ENCODE measurements around the gene ZNF213. TPM values are rescaled to one million over a fixed set of nuclear protein-coding genes. Genes with fewer than 3 reads are reported as not detected.
A peak's percentile ranks its signal among the peaks of the same experiment; 100 is the strongest.

ZNF213 gene
- 9.5 and 10.6 TPM in 2 replicates for total RNA-seq

DNA sequence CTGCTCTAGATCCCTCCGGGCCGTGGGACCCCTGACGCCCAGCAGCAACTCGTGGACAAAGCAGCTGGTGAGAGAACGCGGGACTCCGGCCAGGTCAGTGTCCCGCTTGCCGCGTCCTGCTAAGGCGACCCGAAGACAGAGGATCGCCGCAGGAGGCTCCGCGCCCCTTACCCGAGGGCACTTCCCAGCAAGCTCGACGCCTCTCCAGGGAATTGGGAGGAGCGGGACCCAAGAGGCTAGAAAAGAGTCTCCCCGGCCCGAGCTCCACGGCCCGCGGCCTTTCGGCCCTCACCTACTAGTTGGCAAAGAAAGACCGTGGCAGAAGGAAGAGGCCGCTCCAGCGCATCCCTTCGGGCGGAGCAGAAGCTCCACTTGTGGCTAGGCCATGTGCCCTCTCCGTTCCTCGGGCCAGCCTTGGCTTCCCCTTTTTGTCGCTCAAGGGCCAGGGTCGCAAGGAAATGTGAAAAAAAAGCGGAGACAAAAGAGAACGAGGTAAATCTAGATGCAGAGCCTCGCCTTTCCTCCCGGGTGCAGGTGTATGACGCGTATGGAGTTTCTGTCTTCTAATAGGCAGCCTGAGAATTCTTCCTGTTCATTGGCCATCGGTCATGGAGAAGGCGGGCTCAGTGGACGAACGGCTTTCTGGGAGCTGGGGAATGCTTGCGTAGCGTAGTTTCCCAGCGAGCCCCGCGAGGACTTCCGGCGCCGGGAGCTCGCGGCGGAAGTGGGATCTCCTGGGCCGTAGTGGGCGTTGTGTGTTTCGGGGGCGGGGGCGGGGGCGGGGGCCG is at the start of gene ZNF213:
TSS of gene ZNF213 (plus strand) at position 692 of the 788 bp plus-strand sequence. CDS start 2,252 bp downstream, outside the sequence.
- Mint-ChIP-seq H3K27me3 (no peaks in the 10 kb centered on the region), H3K4me3 (peak within 1 kb of the TSS; percentile 99), H3K27ac (peak within 1 kb of the TSS; percentile 97), H3K9me3 (no peaks in the 10 kb centered on the region), H3K36me3 (ENCODE audit: low read depth) (peaks cover 25% of the 10 kb centered on the region), H3K4me1 (peaks cover 29% of the 10 kb centered on the region)
- peak; percentile 98 for DNase-seq
- intact Hi-C loops (cut with micrococcal nuclease) = loop anchor here (1.0 to 5.0 kb wide), 3 partner anchors 10 to 368 kb away; partner anchors contain the start of gene CLUAP1

GRCh38 chr16:3085868-3086595 is 48.8 kb upstream of the ZNF213 start:
- DNase-seq = no peak
- H3K27ac Mint-ChIP-seq = peak overlapping the region; percentile 70
- intact Hi-C loops (cut with micrococcal nuclease) = no loop called here
- peaks cover 3% of the 10 kb centered on the region for H3K9me3 Mint-ChIP-seq
- peaks cover 14% of the 10 kb centered on the region for H3K36me3 Mint-ChIP-seq (ENCODE audit: low read depth)
- H3K4me1 Mint-ChIP-seq = peaks cover 37% of the 10 kb centered on the region
- H3K4me3 Mint-ChIP-seq = peak overlapping the region; percentile 78
- no peaks in the 10 kb centered on the region for H3K27me3 Mint-ChIP-seq

GRCh38 chr16:3086596-3087242 is 48.1 kb upstream of the ZNF213 start:
- Mint-ChIP-seq H3K9me3 (peaks cover 3% of the 10 kb centered on the region), H3K4me1 (peaks cover 40% of the 10 kb centered on the region), H3K27ac (peak overlapping the region; percentile 78), H3K27me3 (no peaks in the 10 kb centered on the region), H3K4me3 (peak overlapping the region; percentile 78), H3K36me3 (ENCODE audit: low read depth) (peaks cover 11% of the 10 kb centered on the region)
- intact Hi-C loops (cut with micrococcal nuclease) = no loop called here
- DNase-seq = peak; percentile 69

- peak overlapping the region; percentile 78 for H3K27ac Mint-ChIP-seq
- H3K36me3 Mint-ChIP-seq (ENCODE audit: low read depth) = peaks cover 8% of the 10 kb centered on the region
- peaks cover 38% of the 10 kb centered on the region for H3K4me1 Mint-ChIP-seq
- peaks cover 3% of the 10 kb centered on the region for H3K9me3 Mint-ChIP-seq
- H3K27me3 Mint-ChIP-seq = no peaks in the 10 kb centered on the region
- H3K4me3 Mint-ChIP-seq = peak overlapping the region; percentile 78
- no peak for DNase-seq
- intact Hi-C loops (cut with micrococcal nuclease) = no loop called here
Measured at GRCh38 chr16:3087243-3088235, 47.3 kb upstream of the ZNF213 start.

- intact Hi-C loops (cut with micrococcal nuclease) = no loop called here
- peaks cover 40% of the 10 kb centered on the region for H3K4me1 Mint-ChIP-seq
- peak overlapping the region; percentile 73 for H3K27ac Mint-ChIP-seq
Measured at GRCh38 chr16:3088450-3088849, 46.4 kb upstream of the ZNF213 start.

DNA sequence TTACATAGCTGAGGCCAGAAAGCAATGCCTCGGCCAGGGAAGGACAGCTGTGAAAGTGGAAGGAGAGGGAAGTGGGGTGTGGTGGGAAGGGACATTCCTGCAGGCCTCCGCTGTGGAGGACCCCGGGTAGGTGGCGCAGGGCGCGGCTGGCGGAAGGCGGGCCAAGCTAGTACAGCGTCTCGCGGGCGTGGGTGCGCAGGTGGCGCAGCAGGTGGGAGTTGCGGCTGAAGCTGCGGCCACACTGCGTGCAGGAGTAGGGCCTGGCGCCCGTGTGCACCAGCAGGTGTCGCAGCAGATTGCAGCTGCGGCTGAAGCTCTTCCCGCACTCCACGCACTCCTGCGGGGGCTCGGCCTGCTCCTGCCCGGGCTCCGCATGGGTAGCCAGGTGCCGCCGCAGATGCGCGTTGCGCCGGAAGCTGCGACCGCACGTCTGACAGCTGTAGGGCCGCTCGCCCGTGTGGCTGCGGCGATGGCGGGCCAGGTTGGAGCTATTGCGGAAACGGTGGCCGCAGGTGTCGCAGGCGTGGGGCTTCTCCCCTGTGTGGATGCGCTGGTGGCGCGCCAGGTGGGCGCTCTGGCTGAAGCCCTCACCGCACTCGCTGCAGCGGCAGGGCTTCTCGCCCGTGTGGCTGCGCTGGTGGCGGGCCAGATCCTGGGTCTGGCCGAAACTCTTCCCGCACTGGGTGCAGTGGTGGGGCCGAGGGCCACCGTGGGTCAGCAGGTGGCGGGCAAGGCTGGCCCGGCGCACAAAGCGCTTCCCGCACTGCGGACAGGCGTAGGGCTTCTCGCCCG is 45.7 kb upstream of the ZNF213 start:
- DNase-seq = no peak
- no peak overlapping the region for H3K4me3 Mint-ChIP-seq

More at GRCh38 chr16:3088450-3088849, 46.4 kb upstream of the ZNF213 start:
- no peak for DNase-seq
- H3K4me3 Mint-ChIP-seq = no peak overlapping the region
- peaks cover 4% of the 10 kb centered on the region for H3K36me3 Mint-ChIP-seq (ENCODE audit: low read depth)
- no peaks in the 10 kb centered on the region for H3K27me3 Mint-ChIP-seq
- H3K9me3 Mint-ChIP-seq = no peaks in the 10 kb centered on the region

GRCh38 chr16:3089717-3090592 is 44.9 kb upstream of the ZNF213 start:
- intact Hi-C loops (cut with micrococcal nuclease) = no loop called here
- Mint-ChIP-seq H3K4me1 (peaks cover 37% of the 10 kb centered on the region), H3K9me3 (no peaks in the 10 kb centered on the region), H3K27ac (no peak overlapping the region), H3K4me3 (no peak overlapping the region), H3K36me3 (ENCODE audit: low read depth) (no peaks in the 10 kb centered on the region), H3K27me3 (no peaks in the 10 kb centered on the region)
- no peak for DNase-seq

More for the DNA sequence above, 45.7 kb upstream of the ZNF213 start:
- peaks cover 4% of the 10 kb centered on the region for H3K36me3 Mint-ChIP-seq (ENCODE audit: low read depth)
- H3K27me3 Mint-ChIP-seq = no peaks in the 10 kb centered on the region
- H3K9me3 Mint-ChIP-seq = no peaks in the 10 kb centered on the region
- intact Hi-C loops (cut with micrococcal nuclease) = no loop called here
- H3K27ac Mint-ChIP-seq = no peak overlapping the region
- H3K4me1 Mint-ChIP-seq = peaks cover 38% of the 10 kb centered on the region

DNA sequence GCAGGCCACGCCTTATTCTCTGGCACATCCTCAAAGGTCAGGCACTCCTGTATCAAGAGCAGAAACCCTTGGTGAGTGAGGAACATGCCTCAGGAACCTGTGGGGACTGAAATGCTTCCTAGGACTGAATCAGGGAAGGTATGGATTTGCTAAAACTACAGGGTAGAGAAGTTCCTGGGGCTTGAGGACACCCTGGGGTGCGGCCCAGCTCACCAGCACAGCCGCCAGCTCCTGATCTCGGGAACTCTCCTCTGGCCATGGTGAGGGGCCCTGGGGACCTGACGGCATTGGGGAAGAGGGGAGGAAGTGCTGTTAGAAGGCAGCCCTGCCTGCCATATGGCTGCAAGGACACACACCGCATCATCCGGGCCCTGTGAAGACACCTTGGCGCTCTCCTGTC is 43.3 kb upstream of the ZNF213 start:
- Mint-ChIP-seq H3K27ac (no peak overlapping the region), H3K4me3 (no peak overlapping the region), H3K27me3 (no peaks in the 10 kb centered on the region), H3K9me3 (no peaks in the 10 kb centered on the region), H3K4me1 (peaks cover 36% of the 10 kb centered on the region), H3K36me3 (ENCODE audit: low read depth) (no peaks in the 10 kb centered on the region)
- intact Hi-C loops (cut with micrococcal nuclease) = no loop called here
- no peak for DNase-seq

DNA sequence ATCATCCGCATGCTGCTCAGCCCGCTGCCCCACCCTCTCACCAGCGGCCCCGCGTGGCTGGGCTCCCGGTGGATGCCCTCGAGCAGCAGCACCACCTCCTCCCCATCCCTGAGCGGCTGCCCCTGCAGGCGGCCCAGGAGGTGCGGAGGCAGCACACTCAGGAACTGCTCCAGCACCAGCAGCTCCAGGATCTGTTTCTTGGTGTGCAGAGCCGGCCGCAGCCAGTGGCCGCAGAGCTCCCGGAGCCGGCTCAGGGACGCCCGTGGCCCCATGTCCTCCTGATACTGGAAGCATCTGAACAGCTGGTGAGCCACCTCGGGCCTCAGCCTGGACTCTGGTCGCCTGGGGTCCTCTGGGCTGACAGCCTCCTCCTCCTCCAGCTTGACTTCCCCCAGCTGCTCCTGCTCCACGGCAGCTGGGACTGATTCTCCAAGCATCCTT is 42.3 kb upstream of the ZNF213 start:
- no peak for DNase-seq
- Mint-ChIP-seq H3K4me3 (no peak overlapping the region), H3K27me3 (no peaks in the 10 kb centered on the region), H3K9me3 (no peaks in the 10 kb centered on the region), H3K4me1 (peaks cover 31% of the 10 kb centered on the region), H3K27ac (no peak overlapping the region), H3K36me3 (ENCODE audit: low read depth) (no peaks in the 10 kb centered on the region)
- intact Hi-C loops (cut with micrococcal nuclease) = no loop called here

- Mint-ChIP-seq H3K9me3 (no peaks in the 10 kb centered on the region), H3K4me3 (peak overlapping the region; percentile 30), H3K27ac (peak overlapping the region; percentile 74), H3K36me3 (ENCODE audit: low read depth) (no peaks in the 10 kb centered on the region), H3K4me1 (peaks cover 28% of the 10 kb centered on the region), H3K27me3 (no peaks in the 10 kb centered on the region)
- DNase-seq = peak; percentile 88
- intact Hi-C loops (cut with micrococcal nuclease) = no loop called here
Measured at GRCh38 chr16:3094289-3095027, 40.4 kb upstream of the ZNF213 start.

DNA sequence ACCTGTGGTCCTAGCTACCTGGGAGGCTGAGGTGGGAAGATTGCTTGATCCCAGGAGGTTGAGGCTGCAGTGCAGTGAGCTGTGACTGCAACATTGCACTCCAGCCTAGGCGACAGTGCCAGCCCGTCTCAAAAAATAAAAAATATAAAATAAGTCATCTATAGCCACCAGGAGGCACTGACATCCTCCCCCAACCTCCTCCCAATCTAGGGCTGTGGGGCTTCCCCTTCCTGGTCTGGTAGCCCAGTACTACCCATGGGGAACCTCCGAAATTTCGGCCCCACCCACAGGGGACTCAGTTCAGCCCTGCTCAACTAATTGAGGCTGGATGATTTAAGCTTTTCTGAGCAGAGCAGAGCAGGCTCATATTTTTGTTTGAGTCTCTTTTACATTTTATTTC is 39.0 kb upstream of the ZNF213 start:
- H3K27me3 Mint-ChIP-seq = peaks cover 2% of the 10 kb centered on the region
- intact Hi-C loops (cut with micrococcal nuclease) = loop anchor here (1.0 kb wide), 1 partner anchor 33 kb away; no protein-coding TSS in a partner anchor
- H3K27ac Mint-ChIP-seq = peak overlapping the region; percentile 37
- H3K4me3 Mint-ChIP-seq = no peak overlapping the region
- H3K9me3 Mint-ChIP-seq = no peaks in the 10 kb centered on the region
- H3K4me1 Mint-ChIP-seq = peaks cover 34% of the 10 kb centered on the region
- peak; percentile 90 for DNase-seq
- H3K36me3 Mint-ChIP-seq (ENCODE audit: low read depth) = no peaks in the 10 kb centered on the region
